HepG2 (cell line): ENCODE measurements around the gene ANKRD55.

Experiments
- EHMT2 ChIP-seq: fragments of 200-600 bp; sonication (generic); IDR thresholded peaks from 2 replicates; pipeline ENCODE4 v1.7.0; 2017; ENCODE audit warnings: antibody characterized with exemption, low read depth, low read length, borderline replicate concordance
- MIER3 ChIP-seq: IDR thresholded peaks from 2 replicates; pipeline ENCODE4 v1.6.1; 2016; ENCODE audit warnings: missing compliant biosample characterization, borderline replicate concordance
- NR2C2 ChIP-seq: sonication (generic); formaldehyde crosslinking; IDR thresholded peaks from 2 replicates; pipeline ENCODE4 v1.4.0; 2020; ENCODE audit warnings: missing genetic modification reagents, mild to moderate bottlenecking, moderate library complexity, borderline replicate concordance
- STAG1 ChIP-seq: sonication (generic); formaldehyde crosslinking; IDR thresholded peaks from 2 replicates; pipeline ENCODE4 v1.4.0; 2020; ENCODE audit warnings: missing genetic modification reagents
- ZNF572 ChIP-seq: sonication (generic); formaldehyde crosslinking; IDR thresholded peaks from 2 replicates; pipeline ENCODE4 v1.5.1; 2020; ENCODE audit warnings: mild to moderate bottlenecking, missing genetic modification reagents
- TF ChIP-seq, protein P1 (sequence below): fragments of 450-650 bp; IDR thresholded peaks from 2 replicates; pipeline ENCODE4 v1.6.1; 2017
- TF ChIP-seq, protein P2 (sequence below): sonication (generic); formaldehyde crosslinking; IDR thresholded peaks from 2 replicates; pipeline ENCODE4 v1.8.1; 2022; ENCODE audit warnings: low read depth, mild to moderate bottlenecking, missing genetic modification reagents

DNA sequence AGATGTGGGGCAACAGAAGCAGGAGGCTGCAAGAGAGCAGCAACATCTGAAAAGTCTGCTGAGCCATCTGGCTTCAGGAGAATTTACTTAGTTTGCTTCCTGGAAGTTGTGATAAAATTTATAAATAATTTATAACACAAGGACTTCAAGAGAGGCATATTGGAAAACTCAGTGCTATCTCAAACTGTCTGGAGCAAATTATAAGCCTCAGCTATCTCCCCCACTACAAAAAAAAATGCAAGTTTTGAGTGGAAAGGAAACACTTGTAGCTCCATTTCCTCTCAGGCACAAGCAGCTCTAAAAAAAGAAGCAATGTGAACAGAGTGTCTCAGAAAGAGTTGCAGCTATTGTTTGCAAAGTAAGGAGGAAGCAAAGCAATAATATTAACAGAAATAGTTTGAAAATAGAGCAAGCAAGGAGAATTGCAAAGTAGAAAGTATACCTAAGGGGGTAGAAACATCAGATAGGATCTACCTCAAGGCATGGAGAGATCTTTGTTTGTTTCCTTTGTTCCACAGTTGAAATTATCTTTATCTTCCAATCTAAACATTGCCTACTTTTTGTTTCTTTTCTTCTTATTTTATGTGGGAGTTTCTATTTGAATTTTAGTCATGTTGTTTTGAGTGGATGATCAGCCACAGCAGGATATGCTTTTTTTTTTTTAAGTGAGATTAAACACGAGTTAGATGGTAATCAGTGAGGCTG lies 182.4 kb downstream of the ANKRD55 start:
- TF ChIP-seq EHMT2 (no peak), NR2C2 (no peak), STAG1 (CRISPR knock-in tag) (no peak), MIER3 (CRISPR knock-in tag) (no peak), ZNF572 (CRISPR knock-in tag) (no peak)
- TF ChIP-seq, protein P1, sequence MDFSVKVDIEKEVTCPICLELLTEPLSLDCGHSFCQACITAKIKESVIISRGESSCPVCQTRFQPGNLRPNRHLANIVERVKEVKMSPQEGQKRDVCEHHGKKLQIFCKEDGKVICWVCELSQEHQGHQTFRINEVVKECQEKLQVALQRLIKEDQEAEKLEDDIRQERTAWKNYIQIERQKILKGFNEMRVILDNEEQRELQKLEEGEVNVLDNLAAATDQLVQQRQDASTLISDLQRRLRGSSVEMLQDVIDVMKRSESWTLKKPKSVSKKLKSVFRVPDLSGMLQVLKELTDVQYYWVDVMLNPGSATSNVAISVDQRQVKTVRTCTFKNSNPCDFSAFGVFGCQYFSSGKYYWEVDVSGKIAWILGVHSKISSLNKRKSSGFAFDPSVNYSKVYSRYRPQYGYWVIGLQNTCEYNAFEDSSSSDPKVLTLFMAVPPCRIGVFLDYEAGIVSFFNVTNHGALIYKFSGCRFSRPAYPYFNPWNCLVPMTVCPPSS: no peak
- TF ChIP-seq, protein P2, sequence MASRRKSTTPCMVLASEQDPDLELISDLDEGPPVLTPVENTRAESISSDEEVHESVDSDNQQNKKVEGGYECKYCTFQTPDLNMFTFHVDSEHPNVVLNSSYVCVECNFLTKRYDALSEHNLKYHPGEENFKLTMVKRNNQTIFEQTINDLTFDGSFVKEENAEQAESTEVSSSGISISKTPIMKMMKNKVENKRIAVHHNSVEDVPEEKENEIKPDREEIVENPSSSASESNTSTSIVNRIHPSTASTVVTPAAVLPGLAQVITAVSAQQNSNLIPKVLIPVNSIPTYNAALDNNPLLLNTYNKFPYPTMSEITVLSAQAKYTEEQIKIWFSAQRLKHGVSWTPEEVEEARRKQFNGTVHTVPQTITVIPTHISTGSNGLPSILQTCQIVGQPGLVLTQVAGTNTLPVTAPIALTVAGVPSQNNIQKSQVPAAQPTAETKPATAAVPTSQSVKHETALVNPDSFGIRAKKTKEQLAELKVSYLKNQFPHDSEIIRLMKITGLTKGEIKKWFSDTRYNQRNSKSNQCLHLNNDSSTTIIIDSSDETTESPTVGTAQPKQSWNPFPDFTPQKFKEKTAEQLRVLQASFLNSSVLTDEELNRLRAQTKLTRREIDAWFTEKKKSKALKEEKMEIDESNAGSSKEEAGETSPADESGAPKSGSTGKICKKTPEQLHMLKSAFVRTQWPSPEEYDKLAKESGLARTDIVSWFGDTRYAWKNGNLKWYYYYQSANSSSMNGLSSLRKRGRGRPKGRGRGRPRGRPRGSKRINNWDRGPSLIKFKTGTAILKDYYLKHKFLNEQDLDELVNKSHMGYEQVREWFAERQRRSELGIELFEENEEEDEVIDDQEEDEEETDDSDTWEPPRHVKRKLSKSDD (CRISPR knock-in tag): no peak
